Mesenchymal stem cell (in vitro differentiated cells and primary cell): ENCODE results near the gene ADAMTS20.
"Not testable (repeated sequence)": the region's sequence is repeated elsewhere in the genome, so short reads cannot be mapped to it uniquely, and the experiment has no call there.

ENCODE experiments used
- DNase-seq: peaks from one replicate; pipeline ENCODE4 v3.0.0-alpha.2; 2013
- H2AFZ ChIP-seq: one replicate; pipeline ENCODE4 v1.6.1; 2013; ENCODE audit warnings: low read depth, mild to moderate bottlenecking, control low read depth, inconsistent platforms, low read length, moderate library complexity
- H2AK5ac ChIP-seq: 2 replicates; pipeline ENCODE4 v1.6.1; 2013; ENCODE audit warnings: low read length, moderate library complexity, mild to moderate bottlenecking, inconsistent platforms; ENCODE audit not compliant: severe bottlenecking
- H2BK120ac ChIP-seq: one replicate; pipeline ENCODE4 v1.6.1; 2013; ENCODE audit warnings: low read depth, mild to moderate bottlenecking, inconsistent platforms, low read length, moderate library complexity
- H2BK12ac ChIP-seq, 2 experiments: one replicate each; pipeline ENCODE4 v1.6.1; 2013; ENCODE audit warnings: inconsistent platforms in 2 of 2, low read length in 2 of 2, mild to moderate bottlenecking in 2 of 2, moderate library complexity in 2 of 2, control low read depth in 1 of 2
- H2BK15ac ChIP-seq: one replicate; pipeline ENCODE4 v1.6.1; 2013; ENCODE audit warnings: mild to moderate bottlenecking, low read depth, inconsistent platforms; ENCODE audit not compliant: poor library complexity, severe bottlenecking
- H2BK5ac ChIP-seq: 2 replicates; pipeline ENCODE4 v1.6.1; 2013; ENCODE audit warnings: low read depth, mild to moderate bottlenecking, low read length, control low read depth, inconsistent platforms; ENCODE audit not compliant: poor library complexity, severe bottlenecking
- H3K14ac ChIP-seq, 2 experiments: one replicate each; pipeline ENCODE4 v1.6.1; 2013; ENCODE audit warnings: inconsistent platforms in 2 of 2, low read length in 2 of 2, control low read depth in 1 of 2, mild to moderate bottlenecking in 1 of 2, moderate library complexity in 1 of 2
- H3K18ac ChIP-seq, 2 experiments: one replicate each; pipeline ENCODE4 v1.6.1; 2013; ENCODE audit warnings: inconsistent platforms in 2 of 2, low read length in 2 of 2, control low read depth in 1 of 2, low read depth in 1 of 2, mild to moderate bottlenecking in 1 of 2
- H3K23ac ChIP-seq, 2 experiments: one replicate each; pipeline ENCODE4 v1.6.1; 2013; ENCODE audit warnings: inconsistent platforms in 2 of 2, low read length in 2 of 2, mild to moderate bottlenecking in 2 of 2, moderate library complexity in 2 of 2, control low read depth in 1 of 2
- H3K27ac ChIP-seq: 2 replicates; pipeline ENCODE4 v1.5.1; 2013; ENCODE audit warnings: mild to moderate bottlenecking, moderate library complexity, low read length, control low read depth, inconsistent platforms; ENCODE audit not compliant: poor library complexity, severe bottlenecking
- H3K27me3 ChIP-seq, 2 experiments: 2 replicates each; pipeline versions ENCODE4 v1.6.1 to v1.7.0; 2013; ENCODE audit warnings: low read length in 2 of 2, mild to moderate bottlenecking in 2 of 2, moderate library complexity in 2 of 2, control low read depth in 1 of 2, inconsistent platforms in 1 of 2; ENCODE audit not compliant: control insufficient read depth in 1 of 2, insufficient read depth in 1 of 2
- H3K36me3 ChIP-seq, 2 experiments: 2 replicates each; pipeline versions ENCODE4 v1.6.1 to v1.7.0; 2013; ENCODE audit warnings: low read length in 2 of 2, control low read depth in 1 of 2, inconsistent platforms in 1 of 2, low read depth in 1 of 2, mild to moderate bottlenecking in 1 of 2; ENCODE audit not compliant: insufficient read depth in 2 of 2, control insufficient read depth in 1 of 2
- H3K4ac ChIP-seq, 2 experiments: one replicate each; pipeline ENCODE4 v1.6.1; 2013; ENCODE audit warnings: inconsistent platforms in 2 of 2, low read length in 2 of 2, mild to moderate bottlenecking in 2 of 2, moderate library complexity in 2 of 2, control low read depth in 1 of 2, low read depth in 1 of 2
- H3K4me1 ChIP-seq: 2 replicates; pipeline ENCODE4 v1.6.1; 2013; ENCODE audit warnings: low read depth, low read length, control low read depth; ENCODE audit not compliant: control insufficient read depth, insufficient read depth
- H3K4me2 ChIP-seq: 2 replicates; pipeline ENCODE4 v1.6.1; 2013; ENCODE audit warnings: low read length, mild to moderate bottlenecking, inconsistent platforms; ENCODE audit not compliant: poor library complexity, severe bottlenecking
- H3K4me3 ChIP-seq, 2 experiments: 2 replicates each; pipeline versions ENCODE4 v1.5.1 to v1.7.0; 2013; ENCODE audit warnings: low read length in 2 of 2, mild to moderate bottlenecking in 2 of 2, control low read depth in 1 of 2, low read depth in 1 of 2; ENCODE audit not compliant: insufficient read depth in 1 of 2
- H3K79me1 ChIP-seq: replicated peaks from 2 replicates; pipeline ENCODE4 v1.6.1; 2013; ENCODE audit warnings: mild to moderate bottlenecking, control low read depth, low read length, inconsistent platforms; ENCODE audit not compliant: poor library complexity, severe bottlenecking
- H3K9ac ChIP-seq: 2 replicates; pipeline ENCODE4 v1.7.0; 2013; ENCODE audit warnings: mild to moderate bottlenecking, low read length, moderate library complexity
- H3K9me3 ChIP-seq: 2 replicates; pipeline ENCODE4 v1.7.0; 2013; ENCODE audit warnings: mild to moderate bottlenecking, low read length; ENCODE audit not compliant: control insufficient read depth
- H4K8ac ChIP-seq: one replicate; pipeline ENCODE4 v1.6.1; 2013; ENCODE audit warnings: inconsistent platforms, mild to moderate bottlenecking, low read length, moderate library complexity
- H4K91ac ChIP-seq: one replicate; pipeline ENCODE4 v1.6.1; 2013; ENCODE audit warnings: mild to moderate bottlenecking, low read length, inconsistent platforms
- WGBS: methylation state at CpG from one replicate; pipeline ENCODE4 v1.1.7; 2013; ENCODE audit warnings: mixed read lengths; 5-methylcytosine and 5-hydroxymethylcytosine counted together

Gene ADAMTS20

GRCh38 chr12:43540470-43540869 is 11.5 kb downstream of the ADAMTS20 start:
- H2BK5ac ChIP-seq = no peak overlapping the region

GRCh38 chr12:43537675-43538074 is 14.3 kb downstream of the ADAMTS20 start:
- H2BK15ac ChIP-seq, DNase-seq, H4K8ac ChIP-seq, H3K79me1 ChIP-seq, H2AK5ac ChIP-seq, H3K4ac ChIP-seq, H3K23ac ChIP-seq, H2BK5ac ChIP-seq, H3K4me2 ChIP-seq, H3K4me3 ChIP-seq, H3K9me3 ChIP-seq, H2AFZ ChIP-seq, H3K36me3 ChIP-seq, H3K4me1 ChIP-seq, H3K9ac ChIP-seq, H3K27me3 ChIP-seq, H2BK120ac ChIP-seq, H2BK12ac ChIP-seq, H4K91ac ChIP-seq, H3K27ac ChIP-seq, H3K14ac ChIP-seq, H3K18ac ChIP-seq: not testable (repeated sequence)

More at GRCh38 chr12:43540470-43540869, 11.5 kb downstream of the ADAMTS20 start:
- DNase-seq = no peak
- H3K4me1 ChIP-seq = no peaks in the 10 kb centered on the region
- H2AK5ac ChIP-seq = no peak overlapping the region
- no peak overlapping the region for H3K4ac ChIP-seq
- H2BK15ac ChIP-seq = no peak overlapping the region
- H2BK120ac ChIP-seq = no peak overlapping the region
- H2AFZ ChIP-seq = no peak overlapping the region
- H3K4me2 ChIP-seq = no peak overlapping the region
- no peak overlapping the region for H3K9ac ChIP-seq
- no peak overlapping the region for H3K14ac ChIP-seq
- no peak overlapping the region for H3K18ac ChIP-seq
- H3K79me1 ChIP-seq = no peaks in the 10 kb centered on the region
- H2BK12ac ChIP-seq = no peak overlapping the region
- no peak overlapping the region for H4K91ac ChIP-seq
- H3K4me3 ChIP-seq = no peak overlapping the region
- no peaks in the 10 kb centered on the region for H3K27me3 ChIP-seq
- H3K9me3 ChIP-seq = no peaks in the 10 kb centered on the region
- H3K23ac ChIP-seq = no peak overlapping the region
- H4K8ac ChIP-seq = no peak overlapping the region
- no peak overlapping the region for H3K27ac ChIP-seq
- no peaks in the 10 kb centered on the region for H3K36me3 ChIP-seq

GRCh38 chr12:43516045-43516444 is 36.0 kb downstream of the ADAMTS20 start:
- no peak overlapping the region for H2AK5ac ChIP-seq
- H3K27me3 ChIP-seq = no peaks in the 10 kb centered on the region
- H3K9ac ChIP-seq = no peak overlapping the region
- no peak overlapping the region for H2BK12ac ChIP-seq
- DNase-seq = no peak
- H2AFZ ChIP-seq = no peak overlapping the region
- H2BK5ac ChIP-seq = no peak overlapping the region
- H3K4ac ChIP-seq = no peak overlapping the region
- no peak overlapping the region for H3K4me3 ChIP-seq
- no peak overlapping the region for H3K14ac ChIP-seq
- no peaks in the 10 kb centered on the region for H3K36me3 ChIP-seq
- no peak overlapping the region for H4K91ac ChIP-seq
- no peak overlapping the region for H3K18ac ChIP-seq
- no peaks in the 10 kb centered on the region for H3K4me1 ChIP-seq
- H3K9me3 ChIP-seq = no peaks in the 10 kb centered on the region
- no peak overlapping the region for H3K27ac ChIP-seq
- H3K23ac ChIP-seq = no peak overlapping the region
- H4K8ac ChIP-seq = no peak overlapping the region
- no peak overlapping the region for H2BK120ac ChIP-seq
- H3K4me2 ChIP-seq = no peak overlapping the region
- no peak overlapping the region for H2BK15ac ChIP-seq
- no peaks in the 10 kb centered on the region for H3K79me1 ChIP-seq
- 93% methylated on average over 3 of the region's 3 CpGs for WGBS

- H2AFZ ChIP-seq = no peak overlapping the region
- H3K9ac ChIP-seq = no peak overlapping the region
- no peak overlapping the region for H4K8ac ChIP-seq
- no peak overlapping the region for H3K14ac ChIP-seq
- H2BK12ac ChIP-seq = no peak overlapping the region
- no peaks in the 10 kb centered on the region for H3K9me3 ChIP-seq
- H3K79me1 ChIP-seq = no peaks in the 10 kb centered on the region
- peak; percentile 40 for DNase-seq
- H3K23ac ChIP-seq = no peak overlapping the region
- WGBS = no CpG with 5 or more reads among the region's 2 CpGs
- H2AK5ac ChIP-seq = no peak overlapping the region
- H2BK5ac ChIP-seq = no peak overlapping the region
- H3K4me3 ChIP-seq = no peak overlapping the region
- H3K27ac ChIP-seq = no peak overlapping the region
- H3K36me3 ChIP-seq = no peaks in the 10 kb centered on the region
- H3K4me1 ChIP-seq = no peaks in the 10 kb centered on the region
- H4K91ac ChIP-seq = no peak overlapping the region
- H2BK15ac ChIP-seq = no peak overlapping the region
- no peak overlapping the region for H3K18ac ChIP-seq
- no peak overlapping the region for H2BK120ac ChIP-seq
- no peak overlapping the region for H3K4ac ChIP-seq
- H3K4me2 ChIP-seq = no peak overlapping the region
- H3K27me3 ChIP-seq = no peaks in the 10 kb centered on the region
These were observed 50.3 kb downstream of the ADAMTS20 start for GRCh38 chr12:43501703-43502102.
